ENCODE data around the gene RBFOX1.

The RBFOX1 gene

GRCh38 chr16:7534749-7535148 is 202.1 kb downstream of the RBFOX1 start:
- DNase-seq = no peak

GRCh38 chr16:7541026-7541425 is 208.4 kb downstream of the RBFOX1 start:
- no peak for DNase-seq

- no peak for DNase-seq
Observed at GRCh38 chr16:7545251-7545650, 212.6 kb downstream of the RBFOX1 start.

- DNase-seq = no peak
Observed at GRCh38 chr16:7546948-7547347, 214.3 kb downstream of the RBFOX1 start.

- DNase-seq = no peak
Observed at GRCh38 chr16:7547736-7548135, 215.1 kb downstream of the RBFOX1 start.

- DNase-seq = no peak
Observed at GRCh38 chr16:7548796-7549318, 216.2 kb downstream of the RBFOX1 start.

- DNase-seq = no peak
Observed at GRCh38 chr16:7550096-7550495, 217.5 kb downstream of the RBFOX1 start.

GRCh38 chr16:7555459-7555858 is 222.8 kb downstream of the RBFOX1 start:
- DNase-seq = no peak

- DNase-seq = no peak
Observed at GRCh38 chr16:7561908-7562405, 229.3 kb downstream of the RBFOX1 start.

- no peak for DNase-seq
Observed at GRCh38 chr16:7566360-7566759, 233.7 kb downstream of the RBFOX1 start.

- no peak for DNase-seq
Observed at GRCh38 chr16:7571366-7571765, 238.7 kb downstream of the RBFOX1 start.

- no peak for DNase-seq
Observed at GRCh38 chr16:7577588-7577987, 244.9 kb downstream of the RBFOX1 start.

GRCh38 chr16:7579454-7579853 is 246.8 kb downstream of the RBFOX1 start:
- DNase-seq = no peak

- no peak for DNase-seq
Observed at GRCh38 chr16:7581175-7581574, 248.5 kb downstream of the RBFOX1 start.

GRCh38 chr16:7583396-7583795 is 250.8 kb downstream of the RBFOX1 start:
- DNase-seq = no peak

GRCh38 chr16:7584561-7584960 is 251.9 kb downstream of the RBFOX1 start:
- DNase-seq = no peak

- DNase-seq = no peak
Observed at GRCh38 chr16:7585705-7586104, 253.1 kb downstream of the RBFOX1 start.

GRCh38 chr16:7590934-7591333 is 258.3 kb downstream of the RBFOX1 start:
- DNase-seq = no peak

GRCh38 chr16:7596308-7596707 is 263.7 kb downstream of the RBFOX1 start:
- DNase-seq = no peak

- no peak for DNase-seq
Observed at GRCh38 chr16:7597677-7598076, 265.0 kb downstream of the RBFOX1 start.

GRCh38 chr16:7601100-7601499 is 268.5 kb downstream of the RBFOX1 start:
- no peak for DNase-seq

GRCh38 chr16:7602291-7602950 is 269.8 kb downstream of the RBFOX1 start:
- DNase-seq = no peak

- no peak for DNase-seq
Observed at GRCh38 chr16:7605812-7606211, 273.2 kb downstream of the RBFOX1 start.

GRCh38 chr16:7612671-7613070 is 280.0 kb downstream of the RBFOX1 start:
- no peak for DNase-seq

- DNase-seq = no peak
Observed at GRCh38 chr16:7613518-7613917, 280.9 kb downstream of the RBFOX1 start.
